ENCODE data around the gene PERCC1.

Gene PERCC1

GRCh38 chr16:1460602-1461138 is 29.8 kb downstream of the PERCC1 start:
- no peak for DNase-seq (ENCODE audit: low read depth)
- H3K4me3 ChIP-seq (replicated peaks; ENCODE audit: low read depth, low read length), result no peak overlapping the region
- TF ChIP-seq CTCF (IDR thresholded peaks at IDR 0.05; ENCODE audit: low read length, missing control alignments), result no peak

GRCh38 chr16:1461146-1461545 is 30.3 kb downstream of the PERCC1 start:
- H3K4me3 ChIP-seq (replicated peaks; ENCODE audit: low read depth, low read length), result no peak overlapping the region
- no peak for DNase-seq (ENCODE audit: low read depth)
- no peak for TF ChIP-seq CTCF (IDR thresholded peaks at IDR 0.05; ENCODE audit: low read length, missing control alignments)

GRCh38 chr16:1464196-1464893 is 33.5 kb downstream of the PERCC1 start:
- H3K4me3 ChIP-seq (replicated peaks; ENCODE audit: low read depth, low read length), result no peak overlapping the region
- no peak for TF ChIP-seq CTCF (IDR thresholded peaks at IDR 0.05; ENCODE audit: low read length, missing control alignments)
- no peak for DNase-seq (ENCODE audit: low read depth)

GRCh38 chr16:1464894-1465566 is 34.2 kb downstream of the PERCC1 start:
- DNase-seq (ENCODE audit: low read depth), result no peak
- TF ChIP-seq CTCF (IDR thresholded peaks at IDR 0.05; ENCODE audit: low read length, missing control alignments), result no peak
- no peak overlapping the region for H3K4me3 ChIP-seq (replicated peaks; ENCODE audit: low read depth, low read length)

GRCh38 chr16:1465567-1465915 is 34.7 kb downstream of the PERCC1 start:
- DNase-seq (ENCODE audit: low read depth), result no peak
- TF ChIP-seq CTCF (IDR thresholded peaks at IDR 0.05; ENCODE audit: low read length, missing control alignments), result no peak

GRCh38 chr16:1466054-1466453 is 35.2 kb downstream of the PERCC1 start:
- no peak for TF ChIP-seq CTCF (IDR thresholded peaks at IDR 0.05; ENCODE audit: low read length, missing control alignments)
- H3K4me3 ChIP-seq (replicated peaks; ENCODE audit: low read depth, low read length), result no peak overlapping the region
- no peak for DNase-seq (ENCODE audit: low read depth)

More at GRCh38 chr16:1465567-1465915, 34.7 kb downstream of the PERCC1 start:
- no peak overlapping the region for H3K4me3 ChIP-seq (replicated peaks; ENCODE audit: low read depth, low read length)
